ENCODE results near the gene WBP2.

WBP2 gene

DNA sequence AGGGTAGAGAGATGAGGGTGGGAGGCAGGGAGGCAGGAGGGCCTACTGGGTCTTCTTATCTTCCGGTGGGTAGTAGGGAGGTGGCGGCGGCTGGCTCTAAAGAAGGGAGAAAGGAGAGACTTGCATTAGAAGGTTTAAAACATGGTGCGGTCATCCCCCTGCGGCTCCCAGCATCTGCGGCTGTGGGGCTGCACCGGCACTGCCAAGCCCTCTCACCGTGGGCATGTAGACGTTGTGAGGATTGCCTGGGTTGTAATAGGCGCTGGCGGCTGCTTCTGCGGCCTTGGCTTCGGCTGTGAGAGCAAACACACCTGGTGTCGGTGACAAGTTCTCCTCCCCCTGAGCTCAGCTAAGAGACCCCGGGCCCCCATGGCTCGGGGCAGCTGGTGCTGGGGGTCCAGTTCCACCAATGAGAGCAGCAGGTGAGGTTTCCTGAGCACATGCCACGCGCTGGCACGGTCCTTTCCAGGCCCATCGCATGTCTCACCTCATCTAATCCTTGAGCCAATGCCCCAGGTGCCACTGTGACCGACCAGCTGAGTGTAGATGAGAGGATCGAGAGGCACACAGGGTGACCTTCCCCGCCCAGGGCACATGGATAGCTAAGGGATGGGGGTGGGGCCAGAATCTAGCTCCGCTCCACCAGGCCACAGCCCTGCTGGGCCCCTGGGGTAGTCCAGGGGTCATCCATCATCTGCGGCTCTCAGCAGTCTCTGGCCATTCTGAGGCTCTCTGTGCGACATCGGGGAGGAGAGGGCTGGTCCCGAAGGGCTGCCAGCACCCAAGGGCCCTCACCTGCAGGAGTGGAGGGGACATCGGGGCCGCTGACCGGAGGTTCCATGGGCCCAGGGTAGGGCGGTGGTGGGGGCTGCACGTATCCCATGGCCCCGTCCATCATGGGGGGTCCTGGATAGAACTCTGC, 8.2 kb downstream of the WBP2 start:
- H3K4me1 ChIP-seq (ENCODE audit: control insufficient read depth in 1 of 2, insufficient read depth in 2 of 2, low read length in 2 of 2) = peaks cover 13 to 45% of the 10 kb centered on the region in 2 donors
- H3K36me3 ChIP-seq (ENCODE audit: control insufficient read depth in 1 of 2, insufficient read depth in 2 of 2, low read length in 2 of 2) = peaks cover 33 to 58% of the 10 kb centered on the region in 2 donors
- H3K4me3 ChIP-seq (ENCODE audit: low read depth in 1 of 2, low read length in 2 of 2) = no peak overlapping the region

DNA sequence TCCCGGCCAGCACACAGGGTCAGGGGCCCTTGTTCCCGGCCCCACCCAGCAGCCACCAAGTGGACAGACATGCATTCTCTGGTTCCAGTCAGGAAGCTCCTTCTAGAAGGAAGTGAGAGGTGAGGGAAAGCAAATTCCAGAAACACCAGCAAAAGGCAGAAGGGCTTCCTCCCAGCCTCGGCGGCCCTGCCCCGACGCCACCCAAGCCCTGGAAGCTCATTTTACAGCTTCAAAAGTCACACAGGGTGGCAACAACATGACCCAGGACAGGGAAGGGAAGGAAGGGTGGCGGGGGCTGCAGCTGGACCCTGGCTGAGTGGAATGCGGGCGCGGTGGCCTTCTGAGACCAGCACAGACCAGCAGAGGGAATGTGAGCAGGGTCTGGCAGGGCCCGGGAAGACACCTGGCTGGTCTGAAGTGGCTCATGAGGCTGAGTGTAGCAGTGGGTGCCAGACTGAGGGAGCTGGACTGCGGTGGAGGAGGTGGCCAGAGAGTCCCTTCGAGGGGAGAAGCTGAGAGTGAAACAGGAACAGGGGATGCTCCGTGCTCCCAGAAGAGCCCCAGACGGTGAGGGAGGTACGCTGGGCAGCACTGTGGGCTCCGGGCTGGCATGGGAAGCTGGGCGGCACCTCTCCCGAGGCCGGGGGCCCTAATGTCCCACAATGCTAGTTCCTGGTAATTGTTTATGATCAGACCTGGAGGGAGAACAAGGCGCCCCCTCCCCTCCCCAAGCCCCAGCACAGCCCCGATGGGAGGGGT, 9.0 kb downstream of the WBP2 start:
- Histone ChIP-seq H3K27me3 (ENCODE audit: low read depth, low read length) (no peaks in the 10 kb centered on the region), H3K27ac (ENCODE audit: low read length) (no peak overlapping the region), H3K4me3 (ENCODE audit: low read depth in 1 of 2, low read length in 2 of 2) (no peak overlapping the region), H3K36me3 (ENCODE audit: control insufficient read depth in 1 of 2, insufficient read depth in 2 of 2, low read length in 2 of 2) (peaks cover 28 to 52% of the 10 kb centered on the region in 2 donors), H3K9me3 (ENCODE audit: control insufficient read depth in 1 of 2, low read length in 2 of 2) (no peaks in the 10 kb centered on the region), H3K4me1 (ENCODE audit: control insufficient read depth in 1 of 2, insufficient read depth in 2 of 2, low read length in 2 of 2) (peaks cover 13 to 44% of the 10 kb centered on the region in 2 donors)

More for the DNA sequence above, 8.2 kb downstream of the WBP2 start:
- no peaks in the 10 kb centered on the region for H3K9me3 ChIP-seq (ENCODE audit: control insufficient read depth in 1 of 2, low read length in 2 of 2)
- no peaks in the 10 kb centered on the region for H3K27me3 ChIP-seq (ENCODE audit: low read depth, low read length)
- H3K27ac ChIP-seq (ENCODE audit: low read length) = no peak overlapping the region

DNA sequence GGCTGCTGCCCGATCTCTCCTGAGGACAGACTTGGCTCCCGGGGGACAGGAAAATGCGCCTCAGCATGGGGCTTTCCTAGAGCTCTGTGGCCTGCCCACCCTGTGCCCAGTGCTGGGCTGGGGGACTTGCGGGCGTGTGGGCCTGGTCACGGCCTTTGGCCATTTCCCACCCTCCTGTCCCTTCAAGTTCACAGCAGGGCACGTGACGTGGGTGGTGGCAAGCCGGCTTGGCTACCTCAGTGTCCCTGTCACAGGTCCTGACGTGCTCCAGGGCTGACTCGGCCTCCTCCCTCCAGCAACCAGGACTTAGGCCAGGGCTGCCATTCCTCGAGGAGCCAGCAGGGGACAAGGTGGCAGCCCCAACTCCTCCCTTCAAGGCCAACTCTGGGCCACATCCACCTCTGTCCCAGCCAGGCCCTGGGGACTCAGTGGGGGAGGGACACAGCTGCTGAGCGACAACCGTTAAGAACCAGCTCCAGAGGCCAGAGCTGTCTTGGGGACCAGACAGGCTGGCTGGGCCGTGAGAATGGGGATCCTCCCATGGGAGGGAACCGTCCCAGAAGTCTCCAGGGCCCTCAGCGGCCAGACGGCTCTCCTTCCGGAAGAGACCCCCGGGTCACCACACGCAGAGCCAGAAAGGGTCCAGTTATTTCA, 9.9 kb downstream of the WBP2 start:
- Histone ChIP-seq H3K27me3 (ENCODE audit: low read depth, low read length) (no peaks in the 10 kb centered on the region), H3K9me3 (ENCODE audit: control insufficient read depth in 1 of 2, low read length in 2 of 2) (no peaks in the 10 kb centered on the region), H3K4me1 (ENCODE audit: control insufficient read depth in 1 of 2, insufficient read depth in 2 of 2, low read length in 2 of 2) (peaks cover 13 to 36% of the 10 kb centered on the region in 2 donors), H3K36me3 (ENCODE audit: control insufficient read depth in 1 of 2, insufficient read depth in 2 of 2, low read length in 2 of 2) (peaks cover 28 to 46% of the 10 kb centered on the region in 2 donors), H3K4me3 (ENCODE audit: low read depth in 1 of 2, low read length in 2 of 2) (no peak overlapping the region), H3K27ac (ENCODE audit: low read length) (peak overlapping the region; percentile 31)

DNA sequence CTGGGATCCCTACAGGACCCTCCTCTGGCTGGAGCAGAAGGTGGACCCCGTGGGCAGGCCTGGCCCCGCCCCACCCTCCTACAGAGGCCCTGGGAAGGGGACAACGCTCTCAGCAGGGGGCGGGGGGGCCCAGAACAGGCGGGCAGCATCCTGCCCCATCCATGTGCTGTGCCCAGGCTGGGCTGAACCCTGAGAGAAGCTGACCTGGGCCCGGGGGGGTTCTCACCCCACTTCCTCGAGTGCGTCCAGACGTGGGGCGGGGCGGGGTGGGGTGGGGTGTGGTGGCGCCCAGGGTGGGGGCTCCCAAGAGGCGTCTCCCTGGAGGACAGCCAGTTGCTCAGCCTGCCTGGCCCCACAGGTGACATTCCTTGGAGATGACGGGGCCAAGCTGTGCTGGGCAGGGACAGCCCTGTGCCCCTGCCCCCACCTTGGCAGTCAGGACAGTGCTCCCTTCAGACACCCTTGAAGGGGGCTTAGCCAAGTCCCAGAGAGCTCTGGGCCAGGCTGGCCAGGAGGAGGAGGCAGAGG, 10.5 kb downstream of the WBP2 start:
- Histone ChIP-seq H3K9me3 (ENCODE audit: control insufficient read depth in 1 of 2, low read length in 2 of 2) (no peaks in the 10 kb centered on the region), H3K27me3 (ENCODE audit: low read depth, low read length) (no peaks in the 10 kb centered on the region), H3K36me3 (ENCODE audit: control insufficient read depth in 1 of 2, insufficient read depth in 2 of 2, low read length in 2 of 2) (peaks cover 24 to 47% of the 10 kb centered on the region in 2 donors), H3K4me3 (ENCODE audit: low read depth in 1 of 2, low read length in 2 of 2) (peak overlapping the region; percentile 26 to 30), H3K4me1 (ENCODE audit: control insufficient read depth in 1 of 2, insufficient read depth in 2 of 2, low read length in 2 of 2) (peaks cover 13 to 32% of the 10 kb centered on the region in 2 donors), H3K27ac (ENCODE audit: low read length) (peak overlapping the region; percentile 31)

DNA sequence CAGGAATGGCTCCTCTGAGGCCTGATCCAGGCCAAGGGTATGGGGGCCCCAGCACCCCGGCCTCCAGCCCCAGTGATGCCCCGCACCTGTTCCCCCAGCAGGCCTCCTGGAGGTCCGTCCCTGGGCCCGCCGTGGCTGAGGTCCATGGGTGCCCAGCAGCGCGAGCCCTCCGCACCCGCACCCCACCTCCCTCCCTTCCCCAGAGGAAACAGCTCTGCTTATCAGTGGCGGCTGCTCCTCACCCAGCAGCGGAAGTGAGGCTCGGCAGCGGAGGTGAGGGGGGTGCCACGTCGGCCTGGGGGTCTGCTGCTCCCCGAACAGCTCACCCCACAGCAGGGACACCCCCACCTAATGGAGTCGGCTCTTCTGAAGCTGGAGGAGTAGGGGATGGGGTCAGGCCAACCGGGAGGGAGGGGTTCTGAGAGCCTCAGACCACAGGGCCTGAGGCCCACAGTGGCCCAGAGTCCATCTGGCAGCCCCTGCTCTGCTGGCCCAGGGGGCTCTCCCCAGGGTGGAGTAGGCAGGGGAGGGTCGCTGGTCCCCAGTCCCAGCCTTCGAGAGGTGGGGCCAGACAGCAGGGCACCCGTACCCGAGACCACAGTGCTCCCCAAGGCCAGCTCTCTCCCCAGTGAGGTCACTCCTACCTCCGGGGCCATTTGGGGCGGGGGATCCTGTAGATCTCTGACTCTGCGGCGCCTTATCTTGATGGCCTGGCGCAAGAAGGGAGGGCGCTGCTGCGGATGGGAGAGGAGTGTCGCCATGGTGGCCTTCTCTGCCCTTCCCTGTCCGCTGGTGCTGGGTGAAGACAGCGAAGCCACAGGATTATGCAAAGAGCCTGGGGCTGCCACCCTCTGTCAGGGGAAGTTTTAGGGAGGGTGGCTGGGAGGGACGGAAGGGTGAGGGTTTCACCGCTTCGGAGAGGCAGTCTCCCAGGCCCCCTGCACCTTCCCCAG, 11.3 kb downstream of the WBP2 start, which contains the start of gene UNC13D:
TSS of gene UNC13D (minus strand) at position 828 of the 953 bp plus-strand sequence. CDS start at position 761, 67 bp downstream.
- Histone ChIP-seq H3K9me3 (ENCODE audit: control insufficient read depth in 1 of 2, low read length in 2 of 2) (no peaks in the 10 kb centered on the region), H3K27ac (ENCODE audit: low read length) (peak within 1 kb of the TSS; percentile 51), H3K4me1 (ENCODE audit: control insufficient read depth in 1 of 2, insufficient read depth in 2 of 2, low read length in 2 of 2) (peaks cover 13 to 24% of the 10 kb centered on the region in 2 donors), H3K4me3 (ENCODE audit: low read depth in 1 of 2, low read length in 2 of 2) (peak within 1 kb of the TSS; percentile 26 to 30), H3K36me3 (ENCODE audit: control insufficient read depth in 1 of 2, insufficient read depth in 2 of 2, low read length in 2 of 2) (peaks cover 19 to 39% of the 10 kb centered on the region in 2 donors), H3K27me3 (ENCODE audit: low read depth, low read length) (no peaks in the 10 kb centered on the region)

DNA sequence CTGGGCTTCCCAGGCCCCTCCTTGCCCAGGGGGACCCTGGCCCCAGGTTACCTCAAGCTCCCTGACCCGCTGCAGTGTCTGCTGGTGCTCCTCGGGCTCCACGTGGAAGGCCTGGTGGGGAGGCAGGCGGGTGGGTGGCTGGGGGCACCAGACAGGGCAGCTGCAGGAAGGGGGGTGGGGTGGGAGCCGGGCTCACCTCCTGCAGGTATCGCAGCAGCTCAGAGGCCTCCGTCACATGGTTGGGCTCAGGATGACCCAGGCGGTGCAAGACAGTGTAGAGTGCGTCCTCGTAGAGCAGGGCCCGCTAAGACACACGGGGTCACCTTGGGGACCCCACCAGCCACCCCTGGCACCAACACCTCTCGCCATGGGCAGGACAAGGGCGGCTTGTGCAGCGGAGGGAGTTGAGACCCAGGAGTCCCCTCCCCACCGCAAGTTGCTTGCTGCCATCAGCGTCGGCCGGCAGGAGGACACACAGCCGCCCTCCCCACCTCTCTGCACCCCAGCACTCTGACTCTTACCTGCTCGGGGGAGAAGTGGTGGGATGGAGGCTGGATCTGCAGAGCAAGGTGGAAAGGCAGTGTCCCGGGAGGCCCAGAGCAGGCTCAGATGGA, 12.1 kb downstream of the WBP2 start:
- H3K27ac ChIP-seq (ENCODE audit: low read length) = no peak overlapping the region

DNA sequence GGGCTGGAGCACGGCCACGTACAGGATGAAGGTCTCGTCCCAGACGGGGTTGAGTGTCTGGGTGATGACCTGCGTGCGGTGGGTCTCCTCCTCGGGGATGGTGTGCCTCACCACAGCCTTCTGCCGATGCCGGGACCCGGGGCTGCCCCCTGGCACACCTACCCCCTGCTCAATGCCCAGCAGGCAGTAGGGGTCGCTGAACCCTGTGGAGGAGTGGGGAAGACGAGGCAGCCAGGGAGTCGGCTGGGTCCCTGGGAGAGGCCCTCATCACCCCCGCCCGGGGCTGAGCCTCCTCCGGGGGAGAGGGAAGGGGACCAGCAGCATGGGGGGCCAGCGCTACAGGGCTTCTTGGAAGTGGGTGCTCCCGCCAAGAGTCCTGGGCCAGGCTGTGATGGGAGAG, 12.7 kb downstream of the WBP2 start:
- Histone ChIP-seq H3K27ac (ENCODE audit: low read length) (no peak overlapping the region), H3K4me1 (ENCODE audit: control insufficient read depth in 1 of 2, insufficient read depth in 2 of 2, low read length in 2 of 2) (peaks cover 13 to 20% of the 10 kb centered on the region in 2 donors), H3K27me3 (ENCODE audit: low read depth, low read length) (no peaks in the 10 kb centered on the region), H3K9me3 (ENCODE audit: control insufficient read depth in 1 of 2, low read length in 2 of 2) (no peaks in the 10 kb centered on the region), H3K36me3 (ENCODE audit: control insufficient read depth in 1 of 2, insufficient read depth in 2 of 2, low read length in 2 of 2) (peaks cover 10 to 31% of the 10 kb centered on the region in 2 donors), H3K4me3 (ENCODE audit: low read depth in 1 of 2, low read length in 2 of 2) (no peak overlapping the region)

More for the DNA sequence above, 12.1 kb downstream of the WBP2 start:
- Histone ChIP-seq H3K27me3 (ENCODE audit: low read depth, low read length) (no peaks in the 10 kb centered on the region), H3K36me3 (ENCODE audit: control insufficient read depth in 1 of 2, insufficient read depth in 2 of 2, low read length in 2 of 2) (peaks cover 15 to 38% of the 10 kb centered on the region in 2 donors), H3K4me3 (ENCODE audit: low read depth in 1 of 2, low read length in 2 of 2) (peak overlapping the region in 1 of 2 donors; percentile 26), H3K4me1 (ENCODE audit: control insufficient read depth in 1 of 2, insufficient read depth in 2 of 2, low read length in 2 of 2) (peaks cover 13 to 20% of the 10 kb centered on the region in 2 donors), H3K9me3 (ENCODE audit: control insufficient read depth in 1 of 2, low read length in 2 of 2) (no peaks in the 10 kb centered on the region)

DNA sequence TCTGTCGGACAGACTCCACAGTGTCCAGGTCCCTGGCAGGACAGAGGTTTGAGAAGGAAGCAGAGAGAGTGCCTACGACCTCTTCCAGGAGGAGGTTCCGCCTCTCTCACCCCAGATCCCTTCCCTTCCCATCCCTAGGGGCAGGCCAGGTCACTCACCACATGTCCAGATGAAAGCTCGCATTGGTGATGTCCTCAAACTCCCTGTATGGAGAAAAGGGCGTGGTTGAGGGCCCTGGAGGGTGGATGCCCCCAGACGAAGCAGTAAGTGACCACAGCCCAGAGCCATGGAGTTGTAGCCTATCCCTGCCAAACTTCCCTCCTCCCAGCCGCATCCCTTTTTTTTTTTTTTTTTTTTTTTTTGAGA, 14.4 kb downstream of the WBP2 start:
- Histone ChIP-seq H3K9me3 (ENCODE audit: control insufficient read depth in 1 of 2, low read length in 2 of 2) (no peaks in the 10 kb centered on the region), H3K4me1 (ENCODE audit: control insufficient read depth in 1 of 2, insufficient read depth in 2 of 2, low read length in 2 of 2) (peaks cover 8 to 12% of the 10 kb centered on the region in 2 donors), H3K36me3 (ENCODE audit: control insufficient read depth in 1 of 2, insufficient read depth in 2 of 2, low read length in 2 of 2) (peaks cover 0 to 22% of the 10 kb centered on the region in 2 donors), H3K27ac (ENCODE audit: low read length) (no peak overlapping the region), H3K4me3 (ENCODE audit: low read depth in 1 of 2, low read length in 2 of 2) (no peak overlapping the region), H3K27me3 (ENCODE audit: low read depth, low read length) (no peaks in the 10 kb centered on the region)

DNA sequence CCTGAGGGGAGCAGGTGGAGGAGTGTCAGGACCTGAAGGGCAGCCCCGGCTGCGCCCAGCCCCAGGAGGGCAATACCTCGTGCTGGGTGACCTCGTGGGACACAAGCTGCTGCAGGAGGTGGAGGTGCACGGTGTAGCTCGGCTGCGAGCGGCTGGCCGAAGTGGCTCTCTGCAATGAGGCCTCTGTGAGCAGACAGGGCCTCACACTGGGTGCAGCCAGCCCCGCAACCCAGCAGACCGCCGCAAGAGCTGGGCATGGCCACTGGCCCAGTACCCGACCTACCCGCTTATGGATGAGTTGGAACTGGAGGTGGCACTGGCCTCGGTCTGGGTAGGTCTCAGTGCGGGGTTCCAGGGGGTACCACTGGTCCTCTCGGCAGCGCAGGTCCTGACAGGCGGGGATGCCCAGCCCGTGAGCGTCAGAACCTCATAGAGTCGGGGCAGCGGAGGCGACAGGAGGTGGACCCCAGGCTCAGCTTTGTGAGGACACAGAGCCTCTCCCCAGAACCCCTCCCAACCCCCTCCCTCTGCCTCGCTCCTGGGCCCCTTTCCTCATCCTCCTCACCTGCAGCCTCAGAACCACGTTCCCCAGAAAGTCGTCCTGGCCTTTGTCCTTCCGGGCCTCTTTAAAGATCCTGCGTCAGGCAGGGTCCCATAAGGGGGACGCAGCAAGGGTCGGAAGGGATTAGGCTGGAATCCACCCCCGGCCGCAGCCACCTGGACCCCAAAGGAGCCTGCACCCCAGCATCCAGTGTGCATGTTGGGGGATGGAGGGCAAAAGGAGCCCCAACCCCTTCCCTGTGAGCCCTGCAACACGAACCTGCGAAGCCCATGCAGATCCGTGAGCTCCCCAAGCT, 15.0 kb downstream of the WBP2 start:
- H3K4me3 ChIP-seq (ENCODE audit: low read depth in 1 of 2, low read length in 2 of 2) = no peak overlapping the region
- H3K27ac ChIP-seq (ENCODE audit: low read length) = no peak overlapping the region
- H3K27me3 ChIP-seq (ENCODE audit: low read depth, low read length) = no peaks in the 10 kb centered on the region
- H3K9me3 ChIP-seq (ENCODE audit: control insufficient read depth in 1 of 2, low read length in 2 of 2) = no peaks in the 10 kb centered on the region
- H3K36me3 ChIP-seq (ENCODE audit: control insufficient read depth in 1 of 2, insufficient read depth in 2 of 2, low read length in 2 of 2) = peaks cover 0 to 21% of the 10 kb centered on the region in 2 donors
- H3K4me1 ChIP-seq (ENCODE audit: control insufficient read depth in 1 of 2, insufficient read depth in 2 of 2, low read length in 2 of 2) = peaks cover 4 to 12% of the 10 kb centered on the region in 2 donors

Data from muscle layer of duodenum (tissue), 2 donors.